T-helper 1 cell (primary cell): ENCODE data around the gene PDZD4.

Experiments
- DNase-seq, 5 donors: peaks; one replicate each; pipeline ENCODE4 v3.0.0-alpha.2; 2012 to 2020

Gene PDZD4

GRCh38 chrX:153771415-153772315, 58.7 kb downstream of the PDZD4 start:
- DNase-seq, result peak in 1 of 5 donors; percentile 5

- DNase-seq, result no peak
These were observed 59.5 kb downstream of the PDZD4 start for GRCh38 chrX:153770601-153771414.

DNA sequence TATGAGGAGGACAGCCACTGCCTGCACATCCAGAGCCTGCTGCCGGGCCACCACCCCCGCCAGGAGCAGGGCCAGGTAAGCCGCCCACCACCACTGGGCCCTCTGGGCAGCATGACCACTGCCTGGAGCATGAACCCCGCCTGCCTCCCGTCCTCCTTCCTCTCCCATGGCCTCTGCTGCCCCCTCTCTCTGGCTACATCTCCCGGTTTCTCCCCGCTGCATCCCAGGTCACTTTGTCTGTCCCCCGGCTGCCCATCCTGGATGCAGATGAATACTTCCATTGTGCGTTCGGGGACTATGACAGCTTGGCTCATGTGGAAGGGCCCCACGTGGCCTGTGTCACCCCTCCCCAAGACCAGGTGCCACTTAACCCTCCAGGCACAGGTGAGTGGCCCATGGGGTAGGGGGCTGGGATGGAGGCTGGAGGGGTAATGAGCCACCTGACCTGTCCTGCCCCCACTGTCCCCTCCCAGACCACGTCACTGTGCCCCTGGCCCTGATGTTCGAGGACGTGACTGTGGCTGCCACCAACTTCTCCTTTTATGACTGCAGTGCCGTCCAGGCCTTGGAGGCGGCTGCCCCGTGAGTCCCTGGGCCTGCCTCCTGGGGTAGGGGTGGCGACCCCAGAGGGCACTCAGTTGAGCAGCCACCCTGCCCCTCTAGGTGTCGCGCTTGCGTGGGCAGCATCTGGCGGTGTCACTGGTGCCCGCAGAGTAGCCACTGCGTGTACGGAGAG, 60.3 kb downstream of the PDZD4 start:
- no peak for DNase-seq

DNA sequence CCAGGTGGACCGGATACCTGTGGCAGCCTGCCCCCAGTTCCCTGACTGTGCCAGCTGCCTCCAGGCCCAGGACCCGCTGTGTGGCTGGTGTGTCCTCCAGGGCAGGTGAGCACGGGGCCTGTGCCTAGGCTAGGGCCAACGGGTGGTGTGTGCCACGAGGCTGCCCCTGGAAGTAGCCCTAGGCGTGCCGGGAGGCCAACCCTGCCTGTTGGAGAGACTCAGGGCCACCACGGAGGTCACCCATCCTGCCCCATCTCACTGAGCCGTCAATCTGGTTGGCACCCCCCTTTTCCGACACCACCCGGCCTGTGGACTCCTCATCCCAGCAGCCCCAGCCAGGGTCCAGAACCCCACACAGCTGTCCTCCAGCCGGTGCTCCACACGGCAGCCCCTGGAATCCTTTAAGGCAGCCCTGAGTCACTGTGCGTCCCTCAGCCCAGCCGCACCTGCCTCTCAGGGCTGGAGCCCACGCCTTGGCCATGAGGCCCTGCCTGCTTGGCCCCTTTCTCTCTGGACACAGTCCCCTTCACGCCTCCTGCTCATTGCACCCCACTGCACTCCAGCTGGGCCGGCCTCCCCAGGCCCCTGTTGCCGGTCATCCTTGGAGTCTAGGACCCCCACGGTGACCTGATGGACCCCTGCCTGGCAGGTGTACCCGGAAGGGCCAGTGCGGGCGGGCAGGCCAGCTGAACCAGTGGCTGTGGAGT, 61.0 kb downstream of the PDZD4 start:
- DNase-seq, result peak in 1 of 5 donors; percentile 4

DNA sequence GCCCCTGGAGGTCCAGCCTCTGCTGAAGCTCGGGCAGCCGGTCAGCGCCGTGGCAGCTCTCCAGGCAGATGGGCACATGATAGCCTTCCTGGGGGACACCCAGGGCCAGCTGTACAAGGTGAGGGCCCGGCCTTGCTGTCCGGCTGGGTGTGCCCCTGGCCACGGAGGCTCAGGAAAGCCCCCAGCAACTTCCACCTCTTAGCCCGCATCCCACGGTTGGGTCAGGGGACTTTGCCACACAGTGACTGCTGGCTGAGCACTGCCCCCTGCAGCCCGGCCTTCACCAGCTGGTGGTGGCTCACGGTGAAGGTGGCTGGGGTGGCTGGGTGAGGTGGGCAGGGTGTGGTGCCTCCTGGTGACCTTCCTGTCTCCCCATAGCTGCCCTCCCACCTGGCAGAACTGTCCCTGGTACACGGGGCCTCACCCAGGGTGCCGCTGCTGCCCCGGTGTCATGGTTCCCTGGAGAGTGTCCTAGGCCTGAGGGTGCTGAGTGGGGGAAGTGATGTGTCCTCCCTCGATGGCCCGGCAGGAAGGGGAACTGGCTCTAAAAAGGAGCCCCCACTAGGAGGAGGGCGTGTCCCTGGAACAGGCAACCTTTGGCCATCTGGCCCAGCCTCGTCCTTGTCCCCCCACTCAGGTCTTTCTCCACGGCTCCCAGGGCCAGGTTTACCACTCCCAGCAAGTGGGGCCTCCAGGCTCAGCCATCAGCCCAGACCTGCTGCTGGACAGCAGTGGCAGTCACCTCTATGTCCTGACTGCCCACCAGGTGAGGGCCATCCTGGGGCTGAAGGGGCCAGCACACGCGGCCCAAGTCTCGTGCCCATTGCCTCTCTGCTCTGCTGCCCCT, 61.8 kb downstream of the PDZD4 start:
- DNase-seq, result peak in 1 of 5 donors; percentile 3

- peak in 1 of 5 donors; percentile 3 for DNase-seq
These were observed 62.7 kb downstream of the PDZD4 start for GRCh38 chrX:153767674-153768055.

DNA sequence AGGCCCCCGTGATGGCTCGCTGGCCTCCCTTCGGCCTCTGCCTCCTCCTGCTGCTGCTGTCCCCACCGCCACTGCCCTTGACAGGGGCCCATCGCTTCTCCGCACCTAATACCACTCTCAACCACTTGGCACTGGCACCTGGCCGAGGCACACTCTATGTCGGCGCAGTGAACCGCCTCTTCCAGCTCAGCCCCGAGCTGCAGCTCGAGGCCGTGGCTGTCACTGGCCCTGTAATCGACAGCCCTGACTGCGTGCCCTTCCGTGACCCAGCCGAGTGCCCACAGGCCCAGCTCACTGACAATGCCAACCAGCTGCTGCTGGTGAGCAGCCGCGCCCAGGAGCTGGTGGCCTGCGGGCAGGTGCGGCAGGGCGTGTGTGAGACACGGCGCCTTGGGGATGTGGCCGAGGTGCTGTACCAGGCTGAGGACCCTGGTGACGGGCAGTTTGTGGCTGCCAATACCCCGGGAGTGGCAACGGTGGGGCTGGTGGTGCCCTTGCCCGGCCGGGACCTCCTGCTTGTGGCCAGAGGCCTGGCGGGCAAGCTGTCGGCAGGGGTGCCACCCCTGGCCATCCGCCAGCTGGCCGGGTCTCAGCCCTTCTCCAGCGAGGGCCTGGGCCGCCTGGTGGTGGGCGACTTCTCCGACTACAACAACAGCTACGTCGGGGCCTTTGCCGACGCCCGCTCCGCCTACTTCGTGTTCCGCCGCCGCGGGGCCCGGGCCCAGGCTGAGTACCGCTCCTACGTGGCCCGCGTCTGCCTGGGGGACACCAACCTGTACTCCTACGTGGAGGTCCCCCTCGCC, 63.3 kb downstream of the PDZD4 start:
- no peak for DNase-seq

DNA sequence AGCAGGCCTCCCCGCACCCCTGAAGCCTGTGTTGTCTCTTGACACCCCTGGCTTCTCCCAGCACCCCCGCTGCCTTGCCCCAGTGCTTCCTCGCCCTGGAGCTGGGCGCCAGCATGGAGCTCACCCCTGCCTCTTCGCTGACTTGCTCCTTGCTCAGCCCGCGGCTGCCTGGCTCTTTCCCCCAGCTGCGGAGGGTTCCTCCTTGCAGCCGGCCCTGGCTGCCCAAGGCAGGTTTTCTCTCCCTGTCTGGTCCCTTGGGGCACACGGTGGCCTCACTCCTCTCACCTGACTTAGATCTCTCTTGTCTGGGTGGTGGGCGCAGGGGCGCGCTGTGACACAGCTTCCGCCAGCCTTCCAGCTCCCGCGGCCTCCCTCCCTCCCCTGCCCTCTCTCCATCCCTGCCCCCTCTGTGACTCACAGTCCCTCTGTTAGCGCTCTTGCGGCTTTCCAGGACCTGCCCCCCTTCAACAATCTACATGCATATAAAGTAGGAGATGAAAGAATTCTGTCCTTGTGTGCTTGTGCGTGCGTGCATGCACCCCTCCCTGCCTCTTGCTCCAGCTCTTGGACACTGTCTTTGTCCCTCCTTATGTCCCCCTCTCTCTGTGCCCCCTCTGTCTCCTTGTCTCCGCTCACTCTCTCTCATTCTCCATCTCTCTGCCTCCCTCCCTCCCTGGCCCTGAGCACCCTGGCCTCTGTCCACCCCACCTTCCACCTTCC, 64.1 kb downstream of the PDZD4 start:
- DNase-seq, result no peak

GRCh38 chrX:153765138-153766079, 64.9 kb downstream of the PDZD4 start:
- peak in 1 of 5 donors; percentile 3 for DNase-seq

GRCh38 chrX:153764786-153765137, 65.6 kb downstream of the PDZD4 start:
- peak in 1 of 5 donors; percentile 4 for DNase-seq

- peak; percentile 45 to 64 (median 58) for DNase-seq
These were observed 66.2 kb downstream of the PDZD4 start, which contains the start of gene PLXNB3 for GRCh38 chrX:153763989-153764755. PLXNB3 (plus strand) TSS chrX:153764249; CDS start chrX:153765536, 1,287 bp downstream.

GRCh38 chrX:153763298-153763932, 66.9 kb downstream of the PDZD4 start:
- peak in 1 of 5 donors; percentile 7 for DNase-seq

- DNase-seq, result no peak
These were observed 67.6 kb downstream of the PDZD4 start for GRCh38 chrX:153762626-153763173.

DNA sequence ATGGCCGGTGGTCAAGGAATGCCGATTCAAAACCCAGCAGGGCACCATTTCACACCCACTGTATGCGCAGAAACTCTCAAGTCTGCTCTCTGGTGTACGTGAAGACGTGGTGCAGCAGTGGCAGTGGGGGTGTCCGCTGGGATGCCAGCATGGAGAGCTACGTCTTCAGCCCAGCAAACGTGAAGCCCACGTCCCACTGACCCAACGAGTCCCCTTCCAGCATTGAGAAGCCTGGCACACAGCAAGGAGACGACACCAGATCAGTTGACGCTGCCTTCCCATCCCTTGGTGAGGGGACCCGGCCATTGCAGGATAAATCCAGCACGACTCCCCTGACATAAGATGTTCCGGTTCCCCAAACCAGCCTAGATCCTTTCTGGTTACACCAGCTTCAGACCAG, 68.5 kb downstream of the PDZD4 start:
- DNase-seq, result no peak

DNA sequence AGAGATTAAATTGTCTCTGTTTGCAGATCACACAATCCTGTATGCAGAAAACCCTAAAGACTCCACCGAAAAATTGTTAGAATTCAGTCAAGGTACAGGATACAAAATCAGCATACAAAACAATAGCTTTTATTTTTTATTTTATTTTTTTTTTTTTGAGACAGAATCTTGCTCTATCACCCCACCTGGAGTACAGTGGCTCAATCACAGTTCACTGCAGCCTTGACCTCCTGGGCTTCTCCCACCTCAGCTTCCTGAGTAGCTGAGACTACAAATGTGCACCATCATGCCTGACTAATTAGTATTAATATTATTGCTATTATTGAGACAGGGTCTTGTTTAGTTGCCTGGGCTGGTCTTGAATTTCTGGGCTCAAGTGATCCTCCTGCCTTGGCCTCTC, 75.2 kb downstream of the PDZD4 start:
- no peak for DNase-seq
